GM12864 (cell line): ENCODE measurements around the gene VANGL2.

Experiments used
- DNase-seq: peaks from one replicate; pipeline ENCODE4 v3.0.0-alpha.2; 2011; ENCODE audit warnings: low read depth
- H3K4me3 ChIP-seq: 2 replicates; pipeline ENCODE4 v1.5.1; 2011; ENCODE audit warnings: mild to moderate bottlenecking, low read depth, low read length, control low read depth
- TF ChIP-seq, protein P1 (sequence below): IDR thresholded peaks from 2 replicates; pipeline ENCODE4 v1.5.1; 2011; ENCODE audit warnings: low read depth, mild to moderate bottlenecking, moderate library complexity, low read length, control low read depth, inconsistent platforms; ENCODE audit errors: missing control alignments

VANGL2 gene

GRCh38 chr1:160363010-160363409 is 37.4 kb upstream of the VANGL2 start:
- no peak overlapping the region for H3K4me3 ChIP-seq
- TF ChIP-seq, protein P1, sequence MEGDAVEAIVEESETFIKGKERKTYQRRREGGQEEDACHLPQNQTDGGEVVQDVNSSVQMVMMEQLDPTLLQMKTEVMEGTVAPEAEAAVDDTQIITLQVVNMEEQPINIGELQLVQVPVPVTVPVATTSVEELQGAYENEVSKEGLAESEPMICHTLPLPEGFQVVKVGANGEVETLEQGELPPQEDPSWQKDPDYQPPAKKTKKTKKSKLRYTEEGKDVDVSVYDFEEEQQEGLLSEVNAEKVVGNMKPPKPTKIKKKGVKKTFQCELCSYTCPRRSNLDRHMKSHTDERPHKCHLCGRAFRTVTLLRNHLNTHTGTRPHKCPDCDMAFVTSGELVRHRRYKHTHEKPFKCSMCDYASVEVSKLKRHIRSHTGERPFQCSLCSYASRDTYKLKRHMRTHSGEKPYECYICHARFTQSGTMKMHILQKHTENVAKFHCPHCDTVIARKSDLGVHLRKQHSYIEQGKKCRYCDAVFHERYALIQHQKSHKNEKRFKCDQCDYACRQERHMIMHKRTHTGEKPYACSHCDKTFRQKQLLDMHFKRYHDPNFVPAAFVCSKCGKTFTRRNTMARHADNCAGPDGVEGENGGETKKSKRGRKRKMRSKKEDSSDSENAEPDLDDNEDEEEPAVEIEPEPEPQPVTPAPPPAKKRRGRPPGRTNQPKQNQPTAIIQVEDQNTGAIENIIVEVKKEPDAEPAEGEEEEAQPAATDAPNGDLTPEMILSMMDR: no peak
- DNase-seq: no peak

DNA sequence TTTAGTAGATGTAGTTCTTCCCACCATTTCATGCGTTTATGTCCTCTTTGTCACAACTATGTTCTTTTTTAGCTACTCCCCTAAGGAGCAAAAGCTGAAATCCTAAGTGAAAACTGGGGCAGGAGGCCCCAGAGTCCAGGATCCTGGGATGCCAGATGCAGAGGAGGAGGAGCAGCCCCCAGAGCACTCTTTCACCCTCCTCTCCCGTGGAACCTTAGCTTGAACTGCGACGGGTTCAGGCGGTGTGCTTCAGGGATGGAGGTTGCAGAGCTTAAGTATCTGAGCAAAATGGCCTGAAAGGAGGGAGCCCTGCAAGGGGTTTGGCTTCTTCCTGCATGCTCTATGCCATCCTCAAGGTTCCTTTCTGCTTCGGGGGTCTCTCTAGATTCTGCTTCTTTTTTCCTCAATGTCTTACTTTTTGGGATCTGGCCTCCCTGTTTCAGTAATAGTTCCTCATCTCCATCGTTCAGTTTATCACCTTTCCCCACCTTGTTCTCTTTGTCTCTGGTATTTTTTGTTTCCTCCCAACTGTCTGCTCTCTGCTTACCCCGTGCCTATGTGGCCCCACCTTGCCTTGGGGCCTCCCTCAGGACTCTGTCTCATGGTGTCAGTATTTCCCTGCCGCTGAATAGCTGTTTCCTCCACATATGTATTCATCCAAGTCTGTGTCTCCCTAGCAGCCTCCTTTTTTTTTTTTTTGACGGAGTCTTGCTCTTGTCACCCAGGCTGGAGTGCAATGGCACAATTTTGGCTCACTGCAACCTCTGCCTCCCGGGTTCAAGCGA is 36.2 kb upstream of the VANGL2 start:
- TF ChIP-seq, protein P1: no peak
- DNase-seq: no peak

GRCh38 chr1:160365325-160365724 is 35.0 kb upstream of the VANGL2 start:
- TF ChIP-seq, protein P1: no peak
- no peak overlapping the region for H3K4me3 ChIP-seq
- DNase-seq: no peak

More for the DNA sequence above, 36.2 kb upstream of the VANGL2 start:
- no peak overlapping the region for H3K4me3 ChIP-seq

DNA sequence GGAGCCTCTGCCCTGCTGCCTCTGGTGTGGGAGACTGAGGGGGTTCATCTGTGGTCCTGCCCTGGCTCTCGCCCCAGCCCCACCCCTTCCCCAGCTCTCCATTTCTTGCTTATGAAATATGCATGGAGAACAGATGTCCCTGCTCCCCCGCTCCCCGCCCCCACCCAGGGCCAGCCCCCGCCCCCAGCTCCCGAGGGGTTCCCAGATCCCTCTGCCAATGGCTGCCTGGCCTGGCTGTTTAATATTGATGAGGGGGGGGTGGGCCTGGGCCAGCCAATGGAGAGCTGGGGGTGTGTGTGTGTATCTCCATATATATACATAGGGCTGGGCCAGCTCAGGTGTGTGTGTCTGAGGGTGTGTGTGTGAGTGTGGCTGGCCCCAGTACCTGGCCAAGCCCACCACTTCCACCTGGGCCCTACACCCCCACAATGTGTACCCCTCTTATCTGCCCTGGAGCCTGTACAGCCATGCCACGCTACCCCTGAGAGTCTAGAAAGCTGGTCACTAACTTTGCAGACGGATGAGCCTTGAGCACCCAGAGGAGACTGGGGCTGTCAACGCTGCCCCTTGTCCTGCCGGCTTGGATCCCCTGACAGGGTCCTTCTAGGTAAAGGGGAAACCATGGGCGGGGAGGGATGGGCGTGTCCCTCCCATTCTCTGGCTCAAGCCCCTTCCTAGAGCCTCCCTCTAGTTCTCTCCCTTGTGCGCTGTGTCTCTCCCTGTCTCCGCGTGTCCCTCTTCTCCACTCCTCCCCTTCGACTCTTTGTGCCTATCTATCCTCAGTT is 33.4 kb upstream of the VANGL2 start, which contains the start of gene NHLH1:
Gene NHLH1 (plus strand): TSS at position 341 of the 785 bp plus-strand sequence. CDS start 3,661 bp downstream, outside the sequence.
- no peak within 1 kb of the TSS for H3K4me3 ChIP-seq

GRCh38 chr1:160367516-160367900 is 32.9 kb upstream of the VANGL2 start:
- TF ChIP-seq, protein P1: no peak
- no peak overlapping the region for H3K4me3 ChIP-seq
- DNase-seq: no peak

More for the DNA sequence above, 33.4 kb upstream of the VANGL2 start, which contains the start of gene NHLH1:
- no peak for DNase-seq
- TF ChIP-seq, protein P1: no peak

DNA sequence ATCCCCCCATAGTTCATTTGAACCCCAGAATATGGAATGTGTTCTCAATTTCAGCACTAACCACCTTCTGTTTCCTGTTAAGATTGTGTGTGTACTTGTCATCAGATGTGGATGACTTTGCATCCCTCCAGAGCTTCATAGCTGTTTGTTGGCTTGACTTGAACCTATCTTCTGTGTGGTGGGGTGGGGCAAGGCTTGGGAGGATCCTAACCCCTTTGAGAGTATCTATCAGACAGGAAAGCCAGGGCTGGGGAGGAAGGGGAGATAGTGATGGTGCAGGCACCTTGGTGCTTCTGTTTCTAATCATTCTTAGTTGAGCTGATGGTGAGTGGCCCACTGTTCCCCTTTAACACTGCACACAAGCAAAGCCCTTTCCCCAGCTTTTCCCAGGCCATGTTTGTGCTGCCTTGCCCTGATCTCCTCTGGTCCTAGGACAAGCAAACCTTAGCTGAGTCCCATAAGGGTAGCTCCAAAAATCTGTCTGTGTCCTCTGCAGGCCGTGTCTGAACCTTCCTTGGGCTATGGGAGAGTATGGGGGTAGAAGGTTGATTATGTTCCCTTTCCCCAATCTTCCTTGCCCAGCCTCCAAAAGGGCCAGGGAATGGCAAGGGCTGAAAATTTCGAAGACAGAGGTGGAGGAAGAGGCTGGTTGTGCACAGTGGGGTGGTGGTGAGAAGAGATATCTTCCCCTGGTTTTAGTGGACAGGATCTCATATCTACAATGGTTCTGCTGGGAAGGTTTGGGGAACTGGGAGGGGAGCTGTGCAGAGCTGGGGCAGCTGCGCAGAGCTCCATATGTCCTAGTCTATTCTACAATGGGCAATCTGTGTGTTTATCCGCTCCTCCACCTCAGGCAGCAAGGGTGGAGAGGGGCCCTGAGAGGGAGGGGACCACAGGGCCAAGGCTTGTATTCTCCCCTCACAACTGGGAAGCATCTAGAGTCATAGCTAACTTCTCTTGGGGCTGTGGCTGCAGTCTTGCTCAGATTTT is 32.1 kb upstream of the VANGL2 start:
- TF ChIP-seq, protein P1: no peak
- no peak for DNase-seq
- H3K4me3 ChIP-seq: no peak overlapping the region
